ENCODE data around the gene PCED1B.

Gene PCED1B

DNA sequence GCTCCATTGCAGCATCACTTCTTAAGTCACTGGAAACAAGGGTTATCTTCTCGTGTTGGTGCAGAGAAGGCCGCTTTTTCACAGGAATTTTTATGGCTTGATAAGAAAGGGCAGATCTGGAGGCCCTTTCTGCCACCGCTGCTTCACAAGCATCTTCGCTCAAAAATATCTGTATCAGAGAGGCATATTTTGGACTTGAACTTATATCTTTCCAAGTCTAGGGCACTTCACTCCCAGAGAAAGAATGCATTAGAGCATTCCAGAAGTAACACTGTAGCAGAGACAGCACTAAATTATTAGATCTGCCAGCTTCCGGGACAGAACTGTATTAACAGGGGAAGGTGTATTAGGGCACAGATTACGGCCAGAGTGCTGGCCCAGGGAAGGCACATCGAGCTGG is 152.0 kb downstream of the PCED1B start:
- DNase-seq (ENCODE audit: low read depth in 2 of 2): no peak

DNA sequence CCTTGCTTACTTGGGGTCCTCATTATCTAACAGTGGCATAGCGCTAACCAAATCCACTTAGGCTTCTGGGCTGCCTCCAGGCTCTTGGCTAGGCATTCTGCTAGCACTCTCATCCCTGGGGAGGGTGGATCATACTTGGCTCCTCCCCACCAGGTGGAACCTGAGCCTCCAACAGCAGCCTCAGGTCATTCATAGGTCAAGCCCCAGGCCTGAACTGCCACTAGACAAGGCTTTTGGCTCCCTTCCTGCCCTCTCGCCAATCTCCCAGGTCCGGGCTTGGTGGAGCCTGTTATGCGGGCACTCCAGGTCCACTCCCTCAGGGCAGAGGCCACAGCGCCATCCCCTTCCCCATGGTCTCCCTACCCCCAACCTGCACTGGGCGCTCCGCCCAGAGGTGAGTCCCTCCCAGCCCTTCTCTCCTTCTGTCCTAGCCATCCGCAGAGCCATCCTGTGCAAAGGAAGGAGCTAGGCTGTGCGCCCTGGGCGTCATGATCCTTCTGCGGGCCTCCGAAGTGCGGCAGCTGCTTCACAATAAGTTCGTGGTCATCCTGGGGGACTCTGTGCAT is 155.2 kb downstream of the PCED1B start:
- DNase-seq (ENCODE audit: low read depth in 2 of 2): no peak

DNA sequence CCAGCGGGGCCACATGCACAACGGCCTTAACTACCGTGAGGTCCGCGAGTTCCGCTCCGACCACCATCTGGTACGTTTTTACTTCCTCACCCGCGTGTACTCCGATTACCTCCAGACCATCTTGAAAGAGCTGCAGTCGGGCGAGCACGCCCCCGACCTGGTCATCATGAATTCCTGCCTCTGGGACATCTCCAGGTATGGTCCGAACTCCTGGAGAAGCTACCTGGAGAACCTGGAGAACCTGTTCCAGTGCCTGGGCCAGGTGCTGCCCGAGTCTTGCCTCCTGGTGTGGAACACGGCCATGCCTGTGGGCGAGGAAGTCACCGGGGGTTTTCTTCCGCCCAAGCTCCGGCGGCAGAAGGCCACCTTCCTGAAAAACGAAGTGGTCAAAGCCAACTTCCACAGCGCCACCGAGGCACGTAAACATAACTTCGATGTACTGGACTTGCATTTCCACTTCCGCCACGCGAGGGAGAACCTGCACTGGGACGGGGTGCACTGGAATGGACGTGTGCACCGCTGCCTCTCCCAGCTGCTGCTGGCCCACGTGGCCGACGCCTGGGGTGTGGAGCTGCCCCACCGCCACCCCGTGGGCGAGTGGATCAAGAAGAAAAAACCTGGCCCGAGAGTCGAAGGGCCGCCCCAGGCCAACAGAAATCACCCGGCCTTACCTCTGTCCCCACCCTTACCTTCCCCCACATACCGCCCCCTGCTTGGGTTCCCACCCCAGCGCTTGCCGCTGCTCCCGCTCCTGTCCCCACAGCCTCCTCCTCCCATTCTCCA is 156.0 kb downstream of the PCED1B start:
- DNase-seq (ENCODE audit: low read depth in 2 of 2): no peak

DNA sequence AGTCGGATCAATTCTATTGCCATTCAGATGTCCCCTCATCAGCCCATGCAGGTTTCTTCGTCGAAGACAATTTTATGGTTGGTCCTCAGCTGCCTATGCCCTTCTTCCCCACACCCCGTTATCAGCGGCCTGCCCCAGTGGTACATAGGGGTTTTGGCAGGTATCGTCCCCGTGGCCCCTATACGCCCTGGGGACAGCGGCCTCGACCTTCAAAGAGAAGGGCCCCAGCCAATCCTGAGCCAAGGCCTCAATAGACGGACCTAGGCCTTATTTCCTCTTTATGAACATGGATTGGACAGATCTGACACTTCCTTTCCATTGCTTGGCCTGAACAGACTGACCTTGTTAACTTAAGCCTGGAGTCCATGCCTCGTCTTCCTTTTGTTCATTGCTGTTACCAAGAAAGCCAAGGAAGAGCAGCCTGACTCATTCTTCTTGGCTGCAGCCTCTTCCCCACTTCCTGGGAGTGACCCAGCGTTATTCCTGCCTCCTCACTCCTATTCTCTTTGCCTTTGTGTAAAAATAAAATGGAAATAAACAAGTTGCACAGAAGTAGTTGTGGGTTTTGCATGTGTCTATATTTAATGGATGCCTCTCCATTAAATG is 156.8 kb downstream of the PCED1B start:
- DNase-seq (ENCODE audit: low read depth in 2 of 2): no peak

DNA sequence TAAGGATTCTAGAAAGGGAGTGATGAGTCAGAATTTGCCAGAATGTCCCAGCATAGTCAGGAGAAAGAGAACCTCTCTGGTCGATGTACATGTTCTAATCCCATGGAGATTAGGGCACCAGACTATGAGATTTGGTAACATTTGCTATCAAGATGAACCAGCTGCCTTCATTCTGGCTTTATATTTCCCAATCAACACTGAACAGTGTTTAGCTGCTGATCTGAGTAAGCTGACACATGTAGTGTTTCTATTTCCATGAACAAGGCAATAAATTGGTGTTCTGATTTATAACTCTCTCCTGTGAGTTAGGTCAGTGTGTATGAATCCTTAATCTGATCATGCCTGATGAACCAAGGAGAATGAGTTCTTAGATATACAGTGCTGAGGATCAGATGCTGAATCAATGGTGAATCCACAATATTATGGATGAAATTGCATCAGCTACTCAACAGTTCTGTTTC is 158.4 kb downstream of the PCED1B start:
- no peak for DNase-seq (ENCODE audit: low read depth in 2 of 2)

DNA sequence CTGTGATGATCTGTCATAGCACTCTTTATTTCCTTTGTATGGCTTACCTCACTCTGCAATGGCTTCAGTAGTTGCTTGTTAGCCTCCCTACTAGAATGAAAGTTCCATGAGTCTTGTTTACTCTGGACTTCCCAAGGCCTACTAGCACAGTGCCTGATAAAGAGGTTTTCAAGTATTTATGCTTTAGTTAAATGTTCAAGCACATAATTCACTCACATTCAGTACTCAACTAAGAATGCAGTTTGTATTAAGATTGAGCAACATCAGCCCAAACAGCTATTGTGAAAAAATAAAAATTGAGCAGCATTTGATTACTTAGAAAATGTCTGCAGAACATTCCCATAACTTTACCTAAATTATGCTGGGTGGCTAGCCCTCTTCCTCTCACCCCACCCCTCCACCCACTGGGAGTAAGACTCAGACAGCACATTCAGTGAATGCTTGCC is 159.3 kb downstream of the PCED1B start:
- DNase-seq (ENCODE audit: low read depth in 2 of 2): no peak

DNA sequence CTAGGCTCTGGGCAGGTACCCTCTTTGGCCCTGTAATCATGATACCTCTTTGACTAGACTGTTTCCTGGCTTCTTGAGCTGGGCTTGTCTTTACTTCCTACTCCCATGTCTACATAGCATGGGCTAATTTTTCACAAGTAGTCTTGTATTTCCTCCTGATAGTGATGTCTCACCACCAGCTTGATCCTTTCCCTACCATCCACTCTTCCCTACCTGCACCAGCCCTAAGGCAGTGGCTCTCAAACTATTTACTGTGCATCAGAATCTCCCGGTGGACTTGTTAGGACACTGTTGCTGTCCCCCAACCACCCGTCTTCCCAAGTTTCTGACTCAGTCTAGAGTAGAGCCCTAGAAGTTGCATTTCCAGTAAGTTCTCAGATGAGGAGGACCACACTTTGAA is 163.0 kb downstream of the PCED1B start:
- DNase-seq (ENCODE audit: low read depth in 2 of 2): no peak

DNA sequence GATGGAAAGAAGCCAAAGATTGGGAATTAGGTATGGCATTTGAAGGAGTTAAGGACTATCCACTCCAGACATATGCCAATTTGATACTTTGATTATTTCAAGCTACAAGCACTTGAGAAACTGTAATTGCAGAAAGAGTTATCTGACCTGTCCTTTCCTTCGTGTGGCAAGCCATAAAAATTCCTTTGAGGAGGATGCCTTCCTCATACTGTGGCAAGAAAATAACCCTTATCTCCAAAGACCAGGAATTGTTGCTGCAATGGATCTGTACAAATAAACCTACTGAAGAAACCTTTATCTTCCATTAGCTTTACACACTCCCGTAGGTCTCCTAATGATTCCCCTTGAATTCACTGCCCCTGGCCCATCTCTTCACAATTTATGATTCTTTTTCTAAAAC is 165.4 kb downstream of the PCED1B start:
- no peak for DNase-seq (ENCODE audit: low read depth in 2 of 2)

DNA sequence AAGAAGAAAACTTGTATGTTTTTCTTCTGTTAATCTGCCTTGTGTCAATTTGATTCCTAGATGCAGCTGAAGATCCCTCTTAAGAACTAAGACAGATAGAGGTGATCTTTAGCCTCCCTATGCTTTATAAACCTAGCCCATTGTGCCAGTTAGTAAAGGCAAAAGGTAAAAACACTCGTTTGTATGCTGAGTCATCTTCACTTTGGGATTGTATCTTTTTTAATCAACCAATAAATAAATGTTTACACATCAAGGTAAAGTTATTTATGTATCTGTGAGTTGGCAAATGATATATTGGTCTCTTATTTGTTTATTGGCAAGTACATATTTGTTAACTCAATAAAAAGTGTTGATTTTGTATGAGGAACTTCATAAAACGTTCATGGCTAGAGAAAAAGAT is 166.2 kb downstream of the PCED1B start:
- no peak for DNase-seq (ENCODE audit: low read depth in 2 of 2)

DNA sequence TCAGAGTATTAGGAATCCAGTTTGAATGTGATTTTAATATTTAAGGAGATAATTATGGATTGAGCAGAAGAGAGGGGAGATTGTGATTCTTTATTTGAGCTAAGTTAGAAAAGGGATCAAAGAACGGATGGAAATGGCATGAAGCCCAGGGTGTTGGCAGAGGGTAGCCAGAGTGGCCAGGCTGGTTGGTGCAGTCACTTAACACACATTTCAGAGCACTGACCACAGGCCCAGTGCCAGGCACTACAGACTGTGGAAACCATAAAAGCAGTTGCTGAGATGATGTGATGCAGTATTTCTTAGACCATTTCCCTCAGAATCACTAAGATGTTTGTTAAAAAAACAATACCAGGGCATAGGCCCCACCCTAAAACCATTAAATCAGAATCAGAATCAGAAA is 168.0 kb downstream of the PCED1B start:
- DNase-seq (ENCODE audit: low read depth in 2 of 2): no peak

DNA sequence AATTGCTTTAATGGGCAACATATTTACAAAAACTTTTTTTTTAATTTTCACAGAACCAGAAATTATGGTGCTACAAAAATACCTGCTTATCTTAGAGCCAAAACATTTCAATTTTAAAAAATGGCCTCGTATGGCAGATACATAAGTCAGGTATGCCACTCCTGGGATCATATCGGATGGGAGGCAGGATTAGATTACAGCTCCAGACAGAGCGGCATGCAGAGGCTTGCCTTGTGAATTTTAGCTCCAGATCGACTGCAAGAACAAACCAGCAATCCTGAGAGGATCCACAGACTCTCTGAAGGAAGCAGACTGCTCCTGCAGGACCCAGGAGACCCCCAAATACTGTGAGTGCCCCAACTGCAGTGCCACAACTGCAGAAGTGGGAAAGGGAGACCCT is 169.7 kb downstream of the PCED1B start:
- DNase-seq (ENCODE audit: low read depth in 2 of 2): no peak

DNA sequence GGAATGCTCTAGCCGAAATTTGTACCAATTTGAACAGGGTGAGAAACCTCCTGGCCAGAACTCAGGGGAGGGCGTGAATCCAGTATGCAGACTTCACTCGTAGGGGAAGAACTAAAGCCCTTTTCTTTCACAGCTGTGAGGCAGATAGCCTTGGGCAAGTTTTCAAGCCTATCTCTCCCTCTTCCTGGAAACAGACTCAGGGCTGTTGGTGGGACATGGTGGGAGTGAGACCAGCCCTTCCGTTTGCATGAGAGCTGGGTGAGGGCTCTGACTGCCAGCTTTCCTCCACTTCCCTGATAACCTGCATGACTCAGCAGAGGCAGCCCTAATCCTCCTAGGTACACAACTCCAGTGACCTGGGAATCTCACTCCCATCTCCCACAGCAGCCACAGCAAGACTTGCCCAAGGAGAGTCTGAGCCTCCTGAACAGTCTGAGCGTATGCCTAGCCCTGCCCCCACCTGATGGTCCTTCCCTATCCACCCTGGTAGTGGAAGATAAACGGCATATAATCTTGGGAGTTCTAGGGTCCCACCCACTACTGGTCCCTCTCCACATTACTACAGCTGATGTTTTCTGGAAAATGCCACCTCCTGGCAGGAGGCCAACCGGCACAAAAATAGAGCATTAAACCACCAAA is 170.4 kb downstream of the PCED1B start:
- no peak for DNase-seq (ENCODE audit: low read depth in 2 of 2)

DNA sequence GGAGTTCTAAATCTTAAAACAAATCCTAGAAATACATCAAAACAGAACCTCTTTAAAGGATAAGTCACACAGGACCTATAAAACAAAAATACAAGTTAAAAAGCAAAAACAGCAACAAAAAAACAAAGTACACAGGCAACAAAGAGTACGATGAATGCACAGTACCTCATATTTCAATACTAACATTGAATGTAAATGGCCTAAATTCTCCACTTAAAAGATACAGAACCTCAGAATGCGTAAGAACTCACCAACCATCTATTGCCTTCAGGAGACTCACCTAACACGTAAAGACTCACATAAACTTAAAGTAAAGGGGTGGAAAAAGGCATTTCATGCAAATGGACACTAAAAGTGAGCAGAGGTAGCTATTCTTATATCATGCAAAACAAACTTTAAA is 172.5 kb downstream of the PCED1B start:
- no peak for DNase-seq (ENCODE audit: low read depth in 2 of 2)

DNA sequence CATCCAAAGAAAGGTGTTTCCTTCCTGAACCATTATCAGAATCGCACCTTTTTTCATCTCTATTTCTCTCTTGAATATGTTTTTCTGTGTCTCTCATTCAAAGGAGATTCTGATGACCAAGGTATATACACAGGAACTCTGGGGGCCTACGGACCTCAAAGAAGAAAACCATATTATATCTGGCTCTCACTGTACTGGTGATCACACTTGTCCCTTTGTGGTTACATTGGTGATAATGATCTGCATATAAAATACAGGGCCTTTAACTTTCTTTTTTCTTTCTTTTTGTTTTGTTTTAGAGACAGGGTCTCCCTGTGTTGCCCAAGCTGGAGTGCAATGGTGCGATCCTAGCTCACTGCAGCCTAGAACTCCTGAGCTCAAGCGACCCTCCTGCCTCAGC is 185.5 kb downstream of the PCED1B start:
- no peak for DNase-seq (ENCODE audit: low read depth in 2 of 2)

DNA sequence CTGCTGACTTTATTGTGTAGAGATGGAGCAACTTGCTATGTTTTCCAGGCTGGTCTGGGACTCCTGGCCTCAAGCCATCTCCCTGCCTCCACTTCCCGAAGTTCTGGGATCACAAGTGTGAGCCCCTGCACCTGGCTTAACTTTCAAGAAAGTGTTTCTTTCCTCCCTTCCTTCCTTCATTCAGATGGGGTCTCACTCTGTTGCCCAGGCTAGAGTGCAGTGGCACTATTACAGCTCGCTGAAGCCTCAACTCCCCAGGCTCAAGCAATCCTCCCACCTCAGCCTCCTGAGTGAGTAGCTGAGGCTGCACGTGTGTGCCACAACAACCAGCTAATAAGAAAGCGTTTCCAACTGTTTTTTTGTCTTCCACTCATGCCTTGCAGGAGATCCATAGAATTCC is 186.0 kb downstream of the PCED1B start:
- no peak for DNase-seq (ENCODE audit: low read depth in 2 of 2)

DNA sequence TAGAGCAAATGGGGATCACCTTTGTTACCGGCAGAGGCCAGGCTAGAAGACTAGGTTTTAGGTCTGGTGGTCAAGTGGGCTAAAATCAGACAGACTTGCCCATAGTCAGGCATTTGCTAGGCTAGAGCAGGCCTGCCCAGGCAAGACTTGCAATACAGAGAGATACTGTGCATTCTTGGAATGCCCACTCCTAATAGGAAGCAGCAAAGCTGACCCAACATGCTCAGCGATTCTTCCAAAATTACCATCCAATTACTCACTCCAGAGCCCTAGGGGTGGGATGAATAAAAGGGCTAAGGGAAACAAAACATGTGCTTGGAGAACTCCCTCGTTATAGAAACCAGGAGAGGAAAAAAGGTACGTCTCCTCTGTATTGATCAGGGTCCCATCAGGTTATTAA is 188.2 kb downstream of the PCED1B start:
- no peak for DNase-seq (ENCODE audit: low read depth in 2 of 2)

DNA sequence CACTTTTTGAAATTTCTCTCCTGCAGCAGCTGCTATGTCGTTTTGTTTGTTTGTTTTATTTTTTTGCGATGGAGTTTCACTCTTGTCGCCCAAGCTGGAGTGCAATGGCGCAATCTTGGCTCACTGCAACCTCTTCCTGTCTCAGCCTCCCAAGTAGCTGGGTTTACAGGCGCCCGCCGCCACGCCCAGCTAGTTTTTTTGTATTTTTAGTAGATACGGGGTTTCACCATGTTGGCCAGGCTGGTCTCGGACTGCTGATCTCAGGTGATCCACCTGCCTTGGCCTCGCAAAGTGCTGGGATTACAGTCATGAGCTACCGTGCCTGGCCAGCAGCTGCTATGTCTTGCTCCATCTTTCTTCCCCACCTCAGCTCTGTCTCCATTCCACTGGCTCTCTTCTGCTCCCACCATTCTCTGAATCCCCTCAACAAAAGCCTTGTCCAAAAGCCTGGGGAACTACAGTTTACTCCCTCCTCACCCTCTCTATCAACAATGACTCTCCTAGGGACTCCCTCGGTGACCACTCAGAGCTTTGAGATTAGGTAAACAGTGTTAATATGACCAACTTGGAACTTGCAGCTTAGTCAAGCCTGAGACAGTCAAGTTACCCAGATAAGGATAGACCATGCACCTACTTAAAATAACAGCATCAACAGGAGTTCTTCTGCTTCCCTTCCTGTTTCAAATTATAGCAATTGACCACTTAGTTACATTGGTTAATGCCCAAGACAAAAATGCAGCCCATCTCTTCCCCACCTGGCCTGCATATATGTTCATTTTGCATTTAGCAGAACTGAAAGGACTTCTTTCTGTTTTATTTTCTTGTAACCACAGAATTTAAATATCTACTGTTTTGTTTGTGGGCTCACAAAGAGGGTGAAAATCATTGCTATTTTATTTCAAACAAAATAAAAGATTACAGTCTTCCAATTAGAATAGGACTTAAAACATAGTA is 189.4 kb downstream of the PCED1B start:
- no peak for DNase-seq (ENCODE audit: low read depth in 2 of 2)

DNA sequence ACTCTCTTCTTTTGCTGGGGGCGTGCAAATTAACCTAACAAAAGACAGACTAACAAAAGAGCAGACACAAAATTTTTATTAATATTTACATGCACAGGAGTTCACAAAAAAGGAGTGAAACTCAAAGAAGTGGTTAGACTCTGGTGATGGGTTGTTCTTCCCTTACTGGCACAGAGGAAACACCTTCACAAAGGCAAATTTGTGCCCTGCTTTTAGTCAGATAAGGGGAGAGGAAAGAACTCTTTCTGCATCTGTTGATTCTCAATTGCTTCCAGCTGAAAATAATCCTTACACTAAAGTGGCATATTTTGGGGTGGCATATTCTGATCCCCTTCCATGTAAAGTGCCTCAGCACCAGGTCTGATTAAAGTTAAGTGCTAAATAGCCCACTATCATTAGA is 190.5 kb downstream of the PCED1B start:
- no peak for DNase-seq (ENCODE audit: low read depth in 2 of 2)

DNA sequence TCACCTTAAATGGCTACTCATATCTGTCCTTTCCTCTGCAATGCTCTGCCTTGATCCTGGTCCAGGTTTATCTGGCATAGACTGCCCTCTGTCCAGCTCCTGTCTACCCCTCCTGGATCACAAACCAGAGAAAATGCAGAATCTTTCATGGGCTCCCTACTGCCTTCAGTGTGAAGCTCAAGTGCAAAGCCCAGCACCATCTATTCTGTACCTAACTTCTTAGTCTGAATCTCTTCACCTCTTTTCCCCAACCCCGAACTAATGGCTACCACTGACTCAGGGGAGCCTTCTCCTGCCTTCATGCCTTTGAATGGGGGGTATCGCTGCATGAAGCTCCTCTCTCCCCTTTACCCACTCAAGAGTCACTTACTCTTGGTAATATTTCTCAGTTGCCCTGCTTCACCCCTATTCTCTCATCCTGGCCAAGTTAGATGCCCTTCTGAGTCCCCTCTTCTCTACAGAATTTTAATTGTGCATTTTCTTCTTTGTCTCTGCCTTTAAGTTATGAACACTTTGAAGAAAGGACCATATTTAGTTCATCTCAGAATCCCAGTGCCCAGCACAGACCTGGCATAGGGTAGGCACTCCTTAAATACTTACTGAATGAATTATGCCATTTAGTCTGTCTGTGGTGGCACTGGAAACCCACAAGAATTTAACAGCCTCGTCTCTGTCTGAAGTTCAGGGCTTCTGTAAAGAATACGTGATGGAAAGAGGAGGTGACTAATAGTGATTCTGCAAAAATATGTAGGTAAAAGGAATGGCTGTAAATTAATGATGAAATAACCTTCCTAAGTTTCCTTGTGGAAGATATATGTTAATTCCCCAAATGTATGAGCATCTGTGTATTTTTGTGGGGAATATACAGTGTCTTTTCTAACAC is 191.6 kb downstream of the PCED1B start:
- peak in 1 of 2 donors; percentile 15 for DNase-seq (ENCODE audit: low read depth in 2 of 2)

DNA sequence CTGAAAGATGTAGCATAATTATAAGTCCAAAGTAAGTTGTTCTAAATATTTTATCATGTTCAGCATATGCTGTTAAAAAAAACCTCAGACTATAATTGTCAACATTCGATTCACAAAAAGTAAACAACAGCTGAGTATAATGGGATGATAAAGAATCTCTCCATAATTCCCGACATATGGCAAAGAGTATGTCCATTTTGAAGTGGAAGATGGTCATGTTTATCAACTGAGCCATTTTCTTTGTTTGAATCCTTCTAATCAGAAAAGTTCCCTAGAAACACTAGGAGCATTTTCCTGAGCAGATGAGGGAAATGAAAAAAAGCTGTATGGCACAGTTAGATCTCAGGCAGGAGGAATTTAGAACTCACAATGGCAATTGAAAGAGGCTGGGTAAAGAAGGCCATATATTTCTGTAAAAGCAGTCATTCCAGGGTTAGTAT is 192.4 kb downstream of the PCED1B start:
- no peak for DNase-seq (ENCODE audit: low read depth in 2 of 2)
